Transverse colon (tissue), 4 donors: ENCODE measurements around the gene RNASE7. TPM values are rescaled to one million over a fixed set of nuclear protein-coding genes. Genes with fewer than 3 reads are reported as not detected.
"Not testable (repeated sequence)": the region's sequence is repeated elsewhere in the genome, so short reads cannot be mapped to it uniquely, and the experiment has no call there.

Source experiments
- DNase-seq: peaks from one replicate; pipeline ENCODE4 v3.0.0-alpha.2; 2019
- H3K27ac ChIP-seq, 4 donors: fragments of 200-600 bp; sonication (generic); 2 replicates each; pipeline ENCODE4 v1.5.1; 2016 to 2018; ENCODE audit warnings: inconsistent platforms in 4 of 4
- H3K27me3 ChIP-seq: fragments of 200-600 bp; sonication (generic); 2 replicates; pipeline ENCODE4 v1.5.1; 2017; ENCODE audit warnings: inconsistent platforms
- H3K36me3 ChIP-seq, 4 donors: fragments of 200-600 bp; sonication (generic); 2 replicates each; pipeline ENCODE4 v1.5.1; 2017 to 2019; ENCODE audit warnings: inconsistent platforms in 4 of 4
- H3K4me1 ChIP-seq, 4 donors: fragments of 200-600 bp; sonication (generic); 2 replicates each; pipeline ENCODE4 v1.5.1; 2017 to 2020; ENCODE audit warnings: inconsistent platforms in 4 of 4
- H3K4me3 ChIP-seq, 4 donors: fragments of 200-600 bp; sonication (generic); 1 replicate in 1 of 4; 2 replicates in 3 of 4; pipeline versions ENCODE4 v1.5.1 to v1.6.1; 2017 to 2019; ENCODE audit warnings: inconsistent platforms in 4 of 4
- H3K9me3 ChIP-seq, 2 donors: fragments of 200-600 bp; sonication (generic); 2 replicates each; pipeline ENCODE4 v1.5.1; 2017 to 2019; ENCODE audit warnings: inconsistent platforms in 2 of 2
- EP300 ChIP-seq: sonication (generic); formaldehyde crosslinking; IDR thresholded peaks from one replicate; pipeline ENCODE4 v1.6.1; 2017; ENCODE audit warnings: antibody characterized with exemption, low read depth
- POLR2A ChIP-seq: fragments of 450-650 bp; IDR thresholded peaks from one replicate; pipeline ENCODE4 v1.6.1; 2016; ENCODE audit warnings: antibody characterized with exemption, mild to moderate bottlenecking, moderate library complexity
- POLR2AphosphoS5 ChIP-seq, 3 donors: sonication (generic); formaldehyde crosslinking; IDR thresholded peaks; one replicate each; pipeline ENCODE4 v1.6.1; 2016; ENCODE audit warnings: antibody characterized with exemption in 3 of 3
- WGBS, 2 donors: methylation state at CpG; one replicate each; pipeline ENCODE4 v1.1.5; 2018; ENCODE audit warnings: low coverage in 1 of 2; 5-methylcytosine and 5-hydroxymethylcytosine counted together
- in situ Hi-C, 4 donors: fragments of 200-750 bp; cut with MboI; loops; one replicate each; pipeline versions ENCODE4 v1.15.0 to v1.15.1; 2017; ENCODE audit warnings: low sequenced_read_pairs in 3 of 4, low pct_ligation_motif_present in 1 of 4, low pct_unique_long_range_greater_than_20kb in 1 of 4
- intact Hi-C: fragments of 100-400 bp; cut with DNase I; formaldehyde crosslinking; loops from one replicate; pipeline ENCODE4 v1.15.1; 2023; ENCODE audit warnings: low total_unique reads
- total RNA-seq, 4 donors: library from RNA; depleted of rRNA; stranded (reverse); fragments of >200 nt; gene quantifications; one replicate each; pipeline ENCODE4 v1.1.0, GENCODE V29; 2016
- TF ChIP-seq, protein P1 (sequence below), 5 experiments: fragments of 200-600 bp in 3 of 5; fragments of 450-650 bp in 2 of 5; sonication (generic) in 3 of 5; IDR thresholded peaks; 1 replicate in 2 of 5; 2 replicates in 3 of 5; pipeline ENCODE4 v1.5.1; 2016 to 2017; ENCODE audit warnings: antibody characterized with exemption in 5 of 5, inconsistent platforms in 3 of 5, mild to moderate bottlenecking in 2 of 5, moderate library complexity in 1 of 5

The RNASE7 gene
- total RNA-seq, 4 donors from 2014 or later: 0.48 TPM; not detected in 3

DNA sequence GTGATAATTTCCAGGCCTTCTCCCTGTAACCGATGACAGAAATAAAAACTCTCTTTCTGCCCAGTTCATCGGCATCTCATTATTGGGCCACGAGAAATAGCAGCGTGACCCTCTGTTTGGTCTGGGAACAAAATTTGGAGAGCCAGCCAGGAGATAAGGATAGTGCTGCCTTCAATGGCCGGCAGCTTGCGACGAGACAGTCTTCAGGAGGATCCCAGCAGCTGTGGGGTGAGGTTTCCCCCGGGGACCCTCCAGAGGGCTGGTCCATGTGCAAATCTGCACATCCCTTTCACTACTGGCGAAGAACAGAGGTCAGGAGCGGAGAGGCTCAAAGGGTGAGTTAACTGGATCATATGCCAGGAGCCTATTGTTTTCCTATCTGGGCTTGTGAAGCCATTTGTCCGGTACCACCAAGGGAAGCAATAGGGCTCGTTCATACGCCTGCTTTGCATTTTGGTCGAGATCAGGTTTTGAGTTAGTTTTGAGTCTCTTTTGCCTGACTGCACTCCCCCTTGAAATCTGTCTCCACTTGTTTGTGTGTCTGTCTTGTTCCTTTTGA is 38.3 kb upstream of the RNASE7 start:
- intact Hi-C loops: no loop called here

DNA sequence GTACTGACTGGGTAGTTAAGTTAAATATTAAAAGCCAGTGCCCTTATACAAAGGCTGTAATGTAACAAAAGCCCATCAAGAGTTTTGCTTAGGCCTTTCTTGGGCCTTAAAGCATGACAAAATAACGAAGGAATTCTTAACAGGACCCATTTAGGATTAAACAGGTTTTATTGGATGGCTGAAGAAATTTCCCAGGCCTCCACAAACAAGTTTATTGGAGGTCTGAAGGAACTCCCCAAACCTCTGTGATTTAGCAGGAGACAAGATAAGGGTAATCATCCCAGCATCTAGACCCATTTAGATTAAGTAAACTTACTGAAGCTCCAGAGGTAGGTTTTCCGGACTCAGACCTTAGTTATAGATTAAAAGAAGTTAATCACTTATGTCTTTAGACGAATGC is 32.4 kb upstream of the RNASE7 start:
- Histone ChIP-seq H3K4me1 (peaks cover 0 to 34% (median 14%) of the 10 kb centered on the region in 4 donors), H3K27ac (peak overlapping the region; percentile 18 to 59 (median 41))
- intact Hi-C loops: loop anchor here (5.0 kb wide), 1 partner anchor 98 kb away; no protein-coding TSS in a partner anchor
- not testable (repeated sequence) for DNase-seq, H3K27me3 ChIP-seq, H3K4me3 ChIP-seq, H3K36me3 ChIP-seq, H3K9me3 ChIP-seq
- 20 to 35% methylated on average over 2 to 3 of the region's 3 CpGs for WGBS, 2 donors
- in situ Hi-C loops: loop anchor here in 2 of 4 donors (10.0 kb wide), 1 partner anchor 75 kb away; no protein-coding TSS in a partner anchor

More for the DNA sequence above, 38.3 kb upstream of the RNASE7 start:
- WGBS, 2 donors: 57 to 66% methylated on average over 6 to 13 of the region's 14 CpGs
- in situ Hi-C loops: no loop called here
- H3K4me1 ChIP-seq: peaks cover 0 to 43% (median 28%) of the 10 kb centered on the region in 4 donors
- H3K4me3 ChIP-seq: no peak overlapping the region
- no peak for DNase-seq
- peak overlapping the region; percentile 44 to 75 (median 58) for H3K27ac ChIP-seq
- no peaks in the 10 kb centered on the region for H3K27me3 ChIP-seq
- H3K36me3 ChIP-seq: no peaks in the 10 kb centered on the region
- TF ChIP-seq POLR2AphosphoS5 (IDR thresholded peaks at IDR 0.05): no peak
- TF ChIP-seq, protein P1, sequence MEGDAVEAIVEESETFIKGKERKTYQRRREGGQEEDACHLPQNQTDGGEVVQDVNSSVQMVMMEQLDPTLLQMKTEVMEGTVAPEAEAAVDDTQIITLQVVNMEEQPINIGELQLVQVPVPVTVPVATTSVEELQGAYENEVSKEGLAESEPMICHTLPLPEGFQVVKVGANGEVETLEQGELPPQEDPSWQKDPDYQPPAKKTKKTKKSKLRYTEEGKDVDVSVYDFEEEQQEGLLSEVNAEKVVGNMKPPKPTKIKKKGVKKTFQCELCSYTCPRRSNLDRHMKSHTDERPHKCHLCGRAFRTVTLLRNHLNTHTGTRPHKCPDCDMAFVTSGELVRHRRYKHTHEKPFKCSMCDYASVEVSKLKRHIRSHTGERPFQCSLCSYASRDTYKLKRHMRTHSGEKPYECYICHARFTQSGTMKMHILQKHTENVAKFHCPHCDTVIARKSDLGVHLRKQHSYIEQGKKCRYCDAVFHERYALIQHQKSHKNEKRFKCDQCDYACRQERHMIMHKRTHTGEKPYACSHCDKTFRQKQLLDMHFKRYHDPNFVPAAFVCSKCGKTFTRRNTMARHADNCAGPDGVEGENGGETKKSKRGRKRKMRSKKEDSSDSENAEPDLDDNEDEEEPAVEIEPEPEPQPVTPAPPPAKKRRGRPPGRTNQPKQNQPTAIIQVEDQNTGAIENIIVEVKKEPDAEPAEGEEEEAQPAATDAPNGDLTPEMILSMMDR (IDR thresholded peaks at IDR 0.05): no peak
- TF ChIP-seq POLR2A: no peak
- TF ChIP-seq EP300: no peak
- no peaks in the 10 kb centered on the region for H3K9me3 ChIP-seq

DNA sequence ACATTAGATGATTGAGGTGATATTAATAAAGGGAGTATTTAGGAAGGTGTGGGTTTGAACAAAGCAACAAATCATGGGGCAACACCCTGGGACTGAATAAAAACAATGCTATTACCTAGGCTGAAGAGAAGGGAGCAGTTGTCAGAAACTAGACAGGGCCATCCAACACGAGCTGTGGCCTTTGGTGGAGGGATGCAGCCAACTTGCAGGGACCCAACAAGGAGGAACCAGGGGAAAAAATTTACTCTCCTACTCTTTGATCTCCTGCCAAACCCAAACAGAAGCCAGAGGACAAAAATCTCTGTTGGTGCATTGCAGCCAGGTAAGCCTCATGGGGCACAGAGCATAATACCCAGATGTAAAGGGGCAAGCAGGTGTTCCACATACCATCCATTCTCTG is 31.0 kb upstream of the RNASE7 start:
- 48 to 78% methylated on average over 1 of the region's 1 CpG for WGBS, 2 donors
- H3K4me3 ChIP-seq: no peak overlapping the region
- TF ChIP-seq POLR2A (no peak), EP300 (no peak), POLR2AphosphoS5 (IDR thresholded peaks at IDR 0.05) (no peak)
- TF ChIP-seq, protein P1 (IDR thresholded peaks at IDR 0.05): no peak
- in situ Hi-C loops: loop anchor here in 2 of 4 donors (10.0 kb wide), 1 partner anchor 74 kb away; no protein-coding TSS in a partner anchor
- no peaks in the 10 kb centered on the region for H3K9me3 ChIP-seq
- H3K36me3 ChIP-seq: no peaks in the 10 kb centered on the region
- H3K27ac ChIP-seq: no peak overlapping the region
- peaks cover 0 to 34% (median 10%) of the 10 kb centered on the region in 4 donors for H3K4me1 ChIP-seq
- intact Hi-C loops: loop anchor here (5.0 kb wide), 1 partner anchor 96 kb away; no protein-coding TSS in a partner anchor
- H3K27me3 ChIP-seq: no peaks in the 10 kb centered on the region
- no peak for DNase-seq

DNA sequence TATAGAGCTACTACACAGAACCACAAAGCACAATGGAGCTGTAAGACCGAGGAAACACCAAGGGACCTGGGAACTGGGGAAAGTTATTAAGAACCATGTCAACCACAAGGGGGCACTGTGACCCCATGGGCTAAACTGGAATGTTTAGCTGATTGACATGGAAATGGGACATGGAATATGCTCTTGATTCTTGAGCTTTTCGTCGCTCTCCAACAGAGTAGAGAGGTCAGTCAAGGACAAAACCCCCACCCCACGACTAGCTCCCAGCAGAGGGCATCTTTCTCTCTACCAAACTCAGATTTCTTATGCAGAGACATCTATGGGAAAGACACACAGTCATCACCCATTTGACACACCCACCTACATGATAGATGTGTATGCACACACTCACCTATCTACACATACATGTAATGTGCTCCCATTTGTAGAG is 27.4 kb upstream of the RNASE7 start:
- in situ Hi-C loops (loop anchor here in 2 of 4 donors (10.0 kb wide), 1 partner anchor 70 kb away; no protein-coding TSS in a partner anchor), intact Hi-C loops (loop anchor here (2.0 to 5.0 kb wide), 2 partner anchors 26 to 93 kb away; no protein-coding TSS in a partner anchor)
- no peak for TF ChIP-seq EP300
- peak in 1 of 3 donors; percentile 43 for TF ChIP-seq POLR2AphosphoS5 (IDR thresholded peaks at IDR 0.05)
- TF ChIP-seq, protein P1 (IDR thresholded peaks at IDR 0.05): peak; percentile 90 to 96 (median 94)
- Histone ChIP-seq H3K27ac (no peak overlapping the region), H3K36me3 (peaks cover 0 to 16% (median 0%) of the 10 kb centered on the region in 4 donors), H3K4me1 (peaks cover 0 to 9% (median 1%) of the 10 kb centered on the region in 4 donors), H3K4me3 (no peak overlapping the region), H3K27me3 (no peaks in the 10 kb centered on the region), H3K9me3 (no peaks in the 10 kb centered on the region)
- 0% methylated on average over 1 to 4 of the region's 4 CpGs for WGBS, 2 donors
- peak; percentile 92 for DNase-seq
